Measurements from ENCODE around the gene GPR107.

GPR107 gene

GRCh38 chr9:130179331-130179907 lies 125.7 kb downstream of the GPR107 start:
- in situ Hi-C loops (cut with MboI; ENCODE audit: low sequenced_read_pairs): no loop called here

DNA sequence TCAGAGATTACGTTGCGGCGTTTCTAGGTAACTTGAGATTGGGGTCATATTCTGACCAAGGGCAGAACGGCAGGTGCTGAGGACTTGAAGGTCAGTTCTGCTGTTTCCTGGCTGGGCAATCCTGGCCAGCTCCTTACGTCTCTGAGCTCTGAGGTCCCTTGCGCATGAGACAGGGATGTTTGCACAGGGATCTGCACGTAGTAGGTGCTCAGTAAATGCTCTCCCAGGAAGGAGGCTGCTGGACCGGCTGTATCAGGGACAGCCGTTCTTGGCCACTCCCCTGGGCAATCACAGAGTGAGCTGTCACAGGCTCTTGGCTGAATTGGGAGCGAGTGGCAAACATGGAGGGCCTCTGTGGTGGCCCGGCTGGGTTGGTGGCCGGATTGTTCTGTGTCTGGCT lies 126.8 kb downstream of the GPR107 start:
- in situ Hi-C loops (cut with MboI; ENCODE audit: low sequenced_read_pairs): no loop called here

DNA sequence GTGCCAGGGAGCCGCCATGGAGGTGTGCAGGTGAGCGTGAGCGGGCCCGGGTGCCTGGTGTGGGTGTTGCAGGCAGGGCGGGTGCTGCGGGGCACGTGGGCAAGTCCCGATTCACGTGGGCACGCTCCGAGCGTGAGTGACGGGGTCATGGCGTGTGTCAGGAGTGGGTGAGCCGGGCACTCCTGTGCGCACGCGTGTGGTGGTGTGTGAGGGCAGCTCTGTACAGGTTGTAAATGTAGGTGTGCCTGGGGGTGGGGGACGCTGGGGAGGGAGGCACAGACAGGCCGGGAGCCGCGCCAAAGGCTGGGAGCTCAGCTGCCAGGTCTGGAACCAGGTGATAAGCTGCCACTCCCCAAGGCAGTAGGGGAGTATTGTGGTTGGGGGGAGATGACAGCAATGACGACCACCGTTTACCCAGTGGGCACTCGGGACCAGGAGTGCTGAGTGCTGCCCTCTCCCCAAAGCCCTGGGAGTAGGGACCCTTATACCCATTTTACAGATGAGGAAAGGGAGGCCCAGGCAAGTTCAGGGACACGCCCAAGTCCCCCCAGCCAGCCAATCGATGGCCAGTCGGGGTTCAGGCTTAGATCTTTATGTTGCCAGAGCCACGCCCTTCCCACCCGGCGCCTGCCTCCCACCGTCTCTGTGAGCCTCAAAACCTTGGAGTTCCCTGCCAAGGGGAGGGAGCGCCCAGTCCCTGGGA lies 128.1 kb downstream of the GPR107 start:
- in situ Hi-C loops (cut with MboI; ENCODE audit: low sequenced_read_pairs): no loop called here

DNA sequence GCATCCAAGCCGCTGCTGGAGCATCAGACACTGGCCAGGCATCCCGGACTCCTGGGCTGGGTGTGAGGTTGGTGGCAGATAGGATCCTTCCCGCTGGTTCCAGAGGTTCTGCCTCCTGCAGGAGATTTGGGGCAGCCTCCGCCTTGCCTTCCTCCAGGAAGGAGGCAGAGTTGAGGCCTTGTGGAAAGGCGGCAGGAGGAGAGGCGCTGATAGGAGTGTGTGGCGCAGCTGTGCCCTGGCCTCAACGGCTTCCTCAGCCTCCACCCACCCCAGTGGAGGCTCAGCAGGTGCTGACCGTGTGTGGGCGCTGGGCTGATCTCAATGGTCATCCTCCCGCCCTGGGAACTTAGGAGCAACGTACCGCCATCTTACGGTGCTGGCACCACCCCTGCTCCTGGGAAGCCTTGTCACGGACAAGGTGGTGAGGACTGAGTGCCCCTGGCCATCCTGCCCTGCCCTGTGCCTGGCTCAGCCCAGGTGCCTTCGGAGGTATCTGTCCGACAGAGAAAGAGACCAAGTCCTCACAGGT lies 128.7 kb downstream of the GPR107 start:
- in situ Hi-C loops (cut with MboI; ENCODE audit: low sequenced_read_pairs): no loop called here

DNA sequence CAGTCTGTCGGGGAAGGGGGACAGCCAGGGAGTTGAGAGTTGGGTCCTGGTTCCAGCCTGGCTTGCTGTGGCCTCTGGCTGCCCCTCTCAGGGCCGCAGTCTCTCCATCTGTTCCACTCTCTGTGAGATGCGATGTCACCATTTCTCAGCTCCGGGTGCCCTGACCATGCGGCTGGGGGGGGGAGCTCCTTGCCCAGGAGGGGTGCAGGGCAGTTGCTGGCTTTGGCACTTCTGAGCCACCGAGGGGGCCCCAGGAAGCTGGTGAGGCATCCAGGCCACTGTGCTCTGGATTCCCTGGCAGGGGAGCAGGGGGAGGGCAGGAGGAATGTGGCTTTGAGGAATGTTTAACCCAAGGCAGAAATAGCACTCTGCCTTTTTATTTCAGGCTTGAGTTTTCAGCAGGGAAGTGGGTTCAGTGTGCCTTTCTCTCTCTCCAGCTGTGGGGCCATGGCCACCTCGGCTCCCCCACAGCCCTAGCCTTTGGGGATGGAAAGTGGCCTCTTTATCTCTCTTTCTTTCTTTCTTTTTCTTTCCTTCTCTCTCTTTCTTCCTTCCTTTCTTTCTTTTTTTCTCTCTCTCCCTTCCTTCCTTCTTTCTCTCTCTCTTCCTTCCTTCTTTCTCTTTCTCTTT lies 129.5 kb downstream of the GPR107 start:
- in situ Hi-C loops (cut with MboI; ENCODE audit: low sequenced_read_pairs): no loop called here

DNA sequence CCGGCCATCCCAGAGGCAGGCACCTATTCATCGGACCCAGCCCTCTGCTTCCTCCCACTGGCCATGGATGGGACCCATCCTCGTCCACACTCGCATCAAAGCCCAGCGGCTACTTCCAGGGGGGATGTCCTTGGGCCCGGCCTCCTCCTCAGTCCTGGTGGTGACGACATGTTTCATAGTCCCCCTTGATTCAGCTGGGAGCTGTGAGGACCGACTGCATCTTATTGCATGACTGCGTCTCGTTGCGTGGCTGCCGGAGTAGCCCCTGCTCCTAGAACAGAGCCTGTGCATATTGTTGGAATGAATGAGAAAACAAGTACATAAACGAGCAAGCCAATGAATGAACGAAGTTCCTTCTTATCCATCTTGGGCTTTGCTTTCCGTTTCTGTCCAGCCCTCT lies 131.3 kb downstream of the GPR107 start:
- in situ Hi-C loops (cut with MboI; ENCODE audit: low sequenced_read_pairs): no loop called here

GRCh38 chr9:130185490-130186031 lies 131.9 kb downstream of the GPR107 start:
- in situ Hi-C loops (cut with MboI; ENCODE audit: low sequenced_read_pairs): no loop called here

DNA sequence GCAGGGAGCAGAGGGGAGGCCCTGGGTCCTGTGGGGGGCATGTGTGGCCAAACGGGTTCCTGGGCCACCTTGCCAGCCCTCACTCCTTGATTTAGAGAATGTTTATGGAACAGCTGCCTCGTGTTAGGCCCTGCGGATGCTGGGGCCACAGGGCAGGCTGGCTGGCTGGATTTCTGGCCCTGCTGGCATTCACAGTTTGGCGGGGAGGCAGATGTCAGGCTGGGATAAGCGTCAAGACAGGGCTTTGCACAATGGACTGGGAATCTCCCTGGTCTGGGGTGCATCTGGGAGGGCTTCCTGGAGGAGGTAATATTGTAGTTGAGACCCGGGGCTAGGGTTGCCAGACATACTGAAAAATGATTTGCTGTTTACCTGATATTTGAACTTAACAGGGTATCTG lies 132.3 kb downstream of the GPR107 start:
- in situ Hi-C loops (cut with MboI; ENCODE audit: low sequenced_read_pairs): no loop called here

DNA sequence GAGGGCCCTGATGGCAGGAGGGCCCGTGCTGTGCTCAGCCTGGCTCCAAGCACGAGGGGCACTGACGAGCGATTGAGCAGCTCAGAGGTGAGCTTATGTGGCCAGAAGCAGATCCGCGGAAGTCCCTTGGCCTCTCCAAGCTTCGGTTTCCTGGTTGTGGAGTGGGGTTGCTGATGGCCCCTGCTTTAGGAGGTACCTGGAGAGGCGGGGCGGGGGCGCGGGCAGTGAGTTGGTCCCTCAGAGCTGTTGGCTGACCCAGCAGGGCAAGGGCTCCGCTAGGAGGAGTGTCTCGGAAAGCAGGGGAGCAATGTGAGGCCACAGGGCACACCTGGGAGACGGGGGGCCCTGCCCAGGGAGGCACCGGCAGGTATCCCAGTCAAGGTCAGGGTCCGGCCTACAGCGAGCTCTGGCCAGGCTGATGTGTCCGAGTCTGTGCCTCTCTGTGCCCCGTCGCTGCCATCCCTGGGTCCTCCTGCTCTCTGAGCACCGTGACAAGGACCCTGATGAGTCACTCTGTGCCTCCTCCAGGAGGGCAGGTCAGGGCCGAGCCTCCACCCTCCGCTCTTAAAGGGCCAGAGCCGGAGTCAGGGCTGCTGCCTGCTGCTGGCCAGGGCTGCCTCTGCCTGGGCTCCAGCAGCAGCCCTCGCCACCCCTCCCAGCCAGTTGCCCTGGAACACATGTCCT lies 133.3 kb downstream of the GPR107 start:
- in situ Hi-C loops (cut with MboI; ENCODE audit: low sequenced_read_pairs): no loop called here

DNA sequence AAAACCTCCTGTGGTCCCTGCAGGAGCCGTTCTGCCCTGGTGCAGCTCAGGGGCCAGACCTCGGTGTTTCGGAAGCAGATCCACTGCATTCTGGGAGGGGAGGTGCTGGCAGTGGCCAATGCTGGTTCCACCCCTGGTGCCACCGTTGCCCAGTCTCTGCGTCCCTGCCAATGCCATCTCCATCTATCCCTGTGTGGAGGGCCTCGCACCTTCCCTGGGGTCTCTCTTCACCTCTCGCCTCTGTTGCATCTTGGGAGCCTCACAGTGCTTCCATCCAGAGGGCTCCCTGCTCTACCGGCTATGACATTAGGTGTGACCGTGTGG lies 133.8 kb downstream of the GPR107 start:
- in situ Hi-C loops (cut with MboI; ENCODE audit: low sequenced_read_pairs): no loop called here

DNA sequence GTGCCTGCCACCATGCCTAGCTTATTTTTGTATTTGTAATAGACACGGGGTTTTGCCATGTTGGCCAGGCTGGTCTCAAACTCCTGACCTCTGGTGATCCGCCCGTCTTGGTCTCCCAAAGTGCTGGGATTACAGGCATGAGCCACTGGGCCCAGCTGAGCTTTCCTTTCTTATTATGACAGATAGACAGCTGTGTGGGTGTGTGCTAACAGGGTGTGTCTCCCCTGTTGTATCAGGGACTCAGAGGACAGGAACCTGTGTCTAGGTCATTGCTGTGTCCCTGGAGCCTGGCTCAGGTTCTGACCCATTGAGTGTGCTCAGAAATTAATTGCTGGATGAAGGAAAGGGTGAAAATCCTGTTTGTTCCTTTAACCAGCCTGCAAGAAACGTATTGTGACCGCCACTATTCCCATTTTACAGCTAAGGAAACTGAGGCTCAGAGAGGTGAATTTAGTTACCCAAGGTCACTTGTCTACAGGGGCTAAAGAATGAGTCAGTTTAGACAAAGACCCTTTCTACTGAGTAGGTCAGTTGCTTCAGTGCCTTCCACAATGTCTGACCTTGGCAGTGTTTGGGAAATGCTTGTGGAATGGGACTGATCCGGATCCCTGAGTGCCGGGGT lies 135.3 kb downstream of the GPR107 start:
- in situ Hi-C loops (cut with MboI; ENCODE audit: low sequenced_read_pairs): no loop called here
